GM18861 (cell line): ENCODE measurements around the gene MGAM2.

Source experiments
- ATAC-seq: cut with Tn5 transposase; IDR thresholded peaks from one replicate; pipeline ENCODE4 v1.9.1; 2021; ENCODE audit not compliant: unreplicated experiment

Gene MGAM2

GRCh38 chr7:142263598-142264380, 152.3 kb downstream of the MGAM2 start:
- no peak for ATAC-seq
